ENCODE data around the gene ASAP3. TPM values are rescaled to one million over a fixed set of nuclear protein-coding genes. Genes with fewer than 3 reads are reported as not detected.

The ASAP3 gene
- total and polyA plus RNA-seq, 9 of the 15 experiments (the other 6 are each of a cell fraction or from before 2014, with no cell fraction given), result 1.7 to 31.2 (median 17.4) TPM

DNA sequence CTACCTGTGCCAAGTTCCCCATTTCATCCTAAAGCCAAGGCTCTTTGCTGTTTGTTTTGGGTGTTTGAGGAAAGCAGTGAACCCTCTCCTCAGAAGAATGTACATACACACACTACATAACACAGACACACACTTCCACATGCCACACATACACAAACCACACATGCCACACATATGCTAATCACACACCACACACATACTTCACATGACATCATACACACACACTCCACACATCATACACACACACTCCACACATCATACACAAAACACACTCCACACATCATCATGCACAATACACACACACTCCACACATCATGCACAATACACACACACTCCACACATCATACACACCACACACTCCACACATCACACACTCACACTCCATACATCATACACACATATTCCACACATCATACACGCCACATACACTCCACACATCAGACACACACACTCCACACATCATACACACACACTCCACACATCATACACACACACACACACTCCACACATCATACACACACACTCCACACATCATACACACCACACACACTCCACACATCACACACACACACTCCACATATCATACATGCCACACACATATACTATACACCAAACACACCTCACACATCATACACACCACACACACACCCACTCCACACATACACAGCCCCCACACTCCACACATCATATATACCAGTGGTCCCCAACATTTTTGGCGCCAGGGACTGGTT is 91.7 kb downstream of the ASAP3 start (continued):
- 0 out of 2 replicates have a peak, but pooled peaks have one; percentile 34 for TF ChIP-seq TSC22D4 (tag; IDR thresholded peaks at IDR 0.05)
- no peak for TF ChIP-seq ZNF584 (CRISPR knock-in tag; IDR thresholded peaks at IDR 0.05; ENCODE audit: low read depth)
- no peak for TF ChIP-seq U2AF2 (optimal IDR thresholded peaks at IDR 0.05; ENCODE audit: low read depth, low read length)
- TF ChIP-seq HDAC3 (IDR thresholded peaks at IDR 0.05; ENCODE audit: borderline replicate concordance, partially characterized antibody), result no peak
- TF ChIP-seq ZNF511 (CRISPR knock-in tag; IDR thresholded peaks at IDR 0.05), result no peak
- TF ChIP-seq MTA2 (IDR thresholded peaks at IDR 0.05; ENCODE audit: low read depth), result no peak
- no peak for TF ChIP-seq ZNF77 (CRISPR knock-in tag; IDR thresholded peaks at IDR 0.05)
- TF ChIP-seq, protein P1, sequence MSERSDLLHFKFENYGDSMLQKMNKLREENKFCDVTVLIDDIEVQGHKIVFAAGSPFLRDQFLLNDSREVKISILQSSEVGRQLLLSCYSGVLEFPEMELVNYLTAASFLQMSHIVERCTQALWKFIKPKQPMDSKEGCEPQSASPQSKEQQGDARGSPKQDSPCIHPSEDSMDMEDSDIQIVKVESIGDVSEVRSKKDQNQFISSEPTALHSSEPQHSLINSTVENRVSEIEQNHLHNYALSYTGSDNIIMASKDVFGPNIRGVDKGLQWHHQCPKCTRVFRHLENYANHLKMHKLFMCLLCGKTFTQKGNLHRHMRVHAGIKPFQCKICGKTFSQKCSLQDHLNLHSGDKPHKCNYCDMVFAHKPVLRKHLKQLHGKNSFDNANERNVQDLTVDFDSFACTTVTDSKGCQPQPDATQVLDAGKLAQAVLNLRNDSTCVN (CRISPR knock-in tag; IDR thresholded peaks at IDR 0.05), result 0 out of 2 replicates have a peak, but pooled peaks have one; percentile 60
- no peak for TF ChIP-seq ZNF518B (CRISPR knock-in tag; IDR thresholded peaks at IDR 0.05)
- no peak for TF ChIP-seq TEAD1 (CRISPR knock-in tag; IDR thresholded peaks at IDR 0.05)
- TF ChIP-seq LCOR (CRISPR knock-in tag; IDR thresholded peaks at IDR 0.05), result no peak
- TF ChIP-seq ATF2 (CRISPR knock-in tag; IDR thresholded peaks at IDR 0.05), result no peak; the same call in 1 of the 2 replicates
- TF ChIP-seq DDX20 (tag; IDR thresholded peaks at IDR 0.05; ENCODE audit: low read depth), result no peak
